ENCODE measurements around the gene WARS2. TPM values are rescaled to one million over a fixed set of nuclear protein-coding genes. Genes with fewer than 3 reads are reported as not detected.

WARS2 gene
- total RNA-seq, 1 donor from 2014 or later: 9.5 TPM

DNA sequence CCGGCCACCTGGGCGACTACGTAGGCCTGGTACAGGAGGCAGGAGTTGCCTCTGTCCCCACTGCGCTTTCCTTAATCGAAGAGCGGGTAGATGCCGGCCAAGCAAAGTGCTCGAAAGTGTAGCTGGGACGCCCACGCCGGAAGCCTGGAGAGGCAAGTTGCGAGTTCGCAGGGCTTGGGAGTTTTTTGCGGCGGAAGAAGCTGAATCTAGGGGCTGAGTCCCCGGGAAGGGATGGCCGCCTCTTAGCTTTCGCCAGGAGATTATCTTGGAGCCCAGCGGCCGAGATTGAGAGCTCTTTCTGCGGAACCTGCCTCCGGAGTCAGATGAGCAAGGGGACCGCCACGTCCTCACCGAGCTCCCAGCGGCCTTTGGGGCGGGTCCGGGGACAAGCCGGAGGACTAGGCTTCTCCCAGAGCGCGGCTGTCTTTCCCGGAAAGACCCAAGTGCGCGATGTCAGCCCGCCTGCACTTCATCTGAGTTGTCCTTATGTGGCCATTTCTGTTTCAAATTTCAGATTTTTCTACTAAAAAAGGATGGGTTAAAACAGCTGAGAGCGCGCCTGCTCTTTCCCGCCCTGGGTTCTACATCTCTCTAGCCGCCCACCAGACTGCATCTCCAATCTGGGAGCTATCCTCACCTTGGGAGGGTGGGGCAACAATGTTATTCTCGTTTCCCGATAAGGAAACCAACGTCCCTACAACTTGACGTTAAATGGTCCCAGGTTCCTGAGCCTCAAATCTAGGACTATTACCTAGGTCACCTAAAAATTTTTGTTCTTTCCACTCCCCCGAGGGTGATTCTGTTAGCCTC is 139.9 kb downstream of the WARS2 start:
- TF ChIP-seq CTCF (IDR thresholded peaks at IDR 0.05; ENCODE audit: borderline replicate concordance): no peak
- peak overlapping the region; percentile 55 for H3K4me3 ChIP-seq
- no peaks in the 10 kb centered on the region for H3K36me3 ChIP-seq
- H3K27me3 ChIP-seq (ENCODE audit: low read depth): peaks cover 99% of the 10 kb centered on the region
- intact Hi-C loops (cut with micrococcal nuclease): no loop called here
- no peak overlapping the region for H3K27ac ChIP-seq (replicated peaks)
- no peaks in the 10 kb centered on the region for H3K9me3 ChIP-seq (replicated peaks)
- DNase-seq: no peak
- H3K4me1 ChIP-seq: peaks cover 17% of the 10 kb centered on the region

GRCh38 chr1:118999348-119000071 is 140.9 kb downstream of the WARS2 start:
- H3K27me3 ChIP-seq (ENCODE audit: low read depth): peaks cover 99% of the 10 kb centered on the region
- no peak overlapping the region for H3K4me3 ChIP-seq
- no peak overlapping the region for H3K27ac ChIP-seq (replicated peaks)
- no peak for TF ChIP-seq CTCF (IDR thresholded peaks at IDR 0.05; ENCODE audit: borderline replicate concordance)
- no peaks in the 10 kb centered on the region for H3K36me3 ChIP-seq
- DNase-seq: no peak
- peaks cover 17% of the 10 kb centered on the region for H3K4me1 ChIP-seq
- intact Hi-C loops (cut with micrococcal nuclease): no loop called here
- no peaks in the 10 kb centered on the region for H3K9me3 ChIP-seq (replicated peaks)

DNA sequence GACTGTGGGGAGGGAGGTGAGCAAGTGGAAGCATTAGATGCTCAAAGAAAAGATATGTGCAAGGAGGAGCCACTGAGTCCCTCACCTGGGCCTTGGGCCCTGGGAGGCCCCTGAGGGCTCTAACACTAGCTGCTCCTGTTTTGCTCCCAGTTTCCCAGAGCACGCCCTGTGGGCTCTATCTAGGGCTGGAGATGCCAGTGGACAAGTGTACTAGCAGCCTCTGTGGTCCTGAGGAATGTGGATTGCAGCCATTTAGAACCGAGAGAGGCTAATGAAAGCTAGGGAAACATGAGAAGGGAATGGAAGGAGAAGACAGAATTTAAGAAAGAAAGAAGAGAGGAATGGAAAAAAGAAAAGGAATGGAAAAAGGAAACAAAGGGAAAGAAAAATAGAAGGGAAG is 142.3 kb downstream of the WARS2 start:
- Histone ChIP-seq H3K4me3 (no peak overlapping the region), H3K4me1 (peaks cover 18% of the 10 kb centered on the region), H3K27me3 (ENCODE audit: low read depth) (peaks cover 99% of the 10 kb centered on the region), H3K27ac (replicated peaks) (no peak overlapping the region), H3K9me3 (replicated peaks) (no peaks in the 10 kb centered on the region), H3K36me3 (no peaks in the 10 kb centered on the region)
- DNase-seq: no peak
- TF ChIP-seq CTCF (IDR thresholded peaks at IDR 0.05; ENCODE audit: borderline replicate concordance): no peak
- intact Hi-C loops (cut with micrococcal nuclease): no loop called here

DNA sequence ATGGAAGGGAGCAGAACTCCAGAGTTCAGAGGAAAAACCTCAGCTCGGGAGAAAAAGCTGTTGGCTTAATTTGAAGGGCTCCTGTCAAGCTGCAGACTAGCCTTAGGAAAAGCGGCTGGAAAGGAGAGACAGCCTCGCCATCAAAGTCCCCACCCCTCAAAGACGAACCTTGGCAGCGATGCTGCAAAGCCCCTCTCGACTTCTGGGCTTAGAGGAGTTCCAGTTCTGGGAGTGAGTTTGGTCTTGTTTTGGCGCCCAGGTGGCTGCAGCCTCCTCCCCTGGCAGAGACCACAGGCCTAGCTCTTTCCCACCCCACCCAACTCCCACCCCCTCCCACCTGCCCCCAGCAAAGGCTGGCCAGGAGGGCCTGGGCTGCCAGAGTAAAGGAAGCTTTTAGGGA is 143.2 kb downstream of the WARS2 start:
- Histone ChIP-seq H3K9me3 (replicated peaks) (no peaks in the 10 kb centered on the region), H3K27ac (replicated peaks) (no peak overlapping the region), H3K27me3 (ENCODE audit: low read depth) (peaks cover 99% of the 10 kb centered on the region), H3K4me1 (peaks cover 24% of the 10 kb centered on the region), H3K4me3 (no peak overlapping the region), H3K36me3 (no peaks in the 10 kb centered on the region)
- intact Hi-C loops (cut with micrococcal nuclease): no loop called here
- TF ChIP-seq CTCF (IDR thresholded peaks at IDR 0.05; ENCODE audit: borderline replicate concordance): no peak
- DNase-seq: no peak

DNA sequence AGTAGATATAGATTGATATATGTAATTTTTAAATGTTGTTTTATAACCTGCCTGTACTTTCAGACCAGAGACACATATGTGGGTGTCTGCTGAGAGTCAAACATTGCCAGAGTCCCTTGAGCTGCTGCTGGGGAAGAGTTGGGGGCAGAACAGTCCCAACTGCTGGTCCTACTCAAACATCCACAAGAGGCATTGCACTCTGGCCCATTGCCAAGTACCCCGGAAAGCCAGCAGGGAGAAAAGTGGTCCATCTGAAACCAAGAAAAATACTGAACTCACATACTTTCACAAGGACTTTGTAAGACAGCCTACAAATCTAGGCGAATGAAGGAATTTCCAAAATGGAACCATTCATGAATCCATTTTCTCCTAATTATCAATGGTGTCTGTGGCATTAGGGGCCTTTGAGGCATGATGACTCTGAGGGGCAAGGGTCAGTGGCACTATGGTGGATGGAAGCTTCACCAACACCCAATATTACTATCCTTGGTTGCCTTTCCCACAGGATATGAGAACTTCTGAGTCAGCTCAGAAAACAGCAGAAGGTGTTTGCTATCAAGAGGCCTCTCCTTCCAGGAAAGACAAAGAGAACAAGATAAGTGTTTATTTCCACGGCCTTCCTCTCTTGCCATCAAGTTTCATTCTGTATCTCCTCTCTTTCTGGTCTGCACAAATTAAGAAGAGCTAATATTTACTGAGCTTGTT is 145.0 kb downstream of the WARS2 start:
- Histone ChIP-seq H3K36me3 (no peaks in the 10 kb centered on the region), H3K4me3 (no peak overlapping the region), H3K4me1 (peaks cover 12% of the 10 kb centered on the region), H3K27ac (replicated peaks) (no peak overlapping the region), H3K9me3 (replicated peaks) (no peaks in the 10 kb centered on the region), H3K27me3 (ENCODE audit: low read depth) (peaks cover 100% of the 10 kb centered on the region)
- no peak for TF ChIP-seq CTCF (IDR thresholded peaks at IDR 0.05; ENCODE audit: borderline replicate concordance)
- intact Hi-C loops (cut with micrococcal nuclease): no loop called here
- DNase-seq: no peak
